ENCODE measurements around the gene TMPRSS3.
A peak's percentile ranks its signal among the peaks of the same experiment; 100 is the strongest.

TMPRSS3 gene

DNA sequence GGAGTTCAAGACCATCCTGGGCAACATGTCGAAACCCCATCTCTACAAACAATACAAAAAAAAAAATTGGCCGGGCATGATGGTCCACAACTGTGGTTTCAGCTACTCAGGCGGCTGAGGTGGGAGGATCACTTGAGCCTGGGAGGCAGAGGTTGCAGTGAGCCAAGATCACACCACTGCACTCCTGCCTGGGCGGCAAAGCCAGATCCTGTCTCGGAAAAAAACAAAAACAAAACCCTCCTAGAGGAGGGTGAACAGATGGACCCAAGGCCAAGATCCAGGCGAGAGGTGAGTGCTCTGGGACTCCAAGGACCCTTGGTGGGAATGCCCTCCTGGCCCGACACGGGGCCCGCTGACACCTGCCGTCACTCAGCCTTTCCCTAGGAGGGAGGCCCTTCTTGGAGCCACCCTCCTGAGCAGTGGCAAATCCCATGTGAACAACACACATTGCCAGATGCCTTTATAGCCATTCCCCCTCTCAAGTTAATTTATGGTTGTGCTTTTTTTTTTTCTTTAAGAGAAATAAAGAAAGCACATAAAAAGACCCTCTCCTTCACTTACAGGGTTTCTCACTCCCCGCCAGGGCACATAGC, 45.4 kb downstream of the TMPRSS3 start:
- no peak for DNase-seq (ENCODE audit: low spot score)

- DNase-seq (ENCODE audit: low spot score), result no peak
These were observed 46.2 kb downstream of the TMPRSS3 start for GRCh38 chr21:42349420-42350317.

DNA sequence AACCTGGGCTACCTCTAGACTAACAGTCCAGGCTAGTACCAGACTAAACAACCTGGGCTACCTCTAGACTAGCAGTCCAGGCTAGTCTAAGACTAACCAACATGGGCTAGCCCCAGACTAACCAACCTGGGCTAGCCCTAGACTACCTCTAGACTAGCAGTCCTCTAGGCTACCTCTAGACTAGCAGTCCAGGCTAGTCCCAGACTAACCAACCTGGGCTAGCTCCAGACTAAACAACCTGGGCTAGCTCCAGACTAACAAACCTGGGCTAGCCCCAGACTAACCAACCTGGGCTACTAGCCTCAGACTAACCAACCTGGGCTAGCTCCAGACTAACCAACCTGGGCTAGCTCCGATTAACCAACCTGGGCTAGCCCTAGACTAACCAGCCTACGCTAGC, 47.1 kb downstream of the TMPRSS3 start:
- DNase-seq (ENCODE audit: low spot score), result no peak

DNA sequence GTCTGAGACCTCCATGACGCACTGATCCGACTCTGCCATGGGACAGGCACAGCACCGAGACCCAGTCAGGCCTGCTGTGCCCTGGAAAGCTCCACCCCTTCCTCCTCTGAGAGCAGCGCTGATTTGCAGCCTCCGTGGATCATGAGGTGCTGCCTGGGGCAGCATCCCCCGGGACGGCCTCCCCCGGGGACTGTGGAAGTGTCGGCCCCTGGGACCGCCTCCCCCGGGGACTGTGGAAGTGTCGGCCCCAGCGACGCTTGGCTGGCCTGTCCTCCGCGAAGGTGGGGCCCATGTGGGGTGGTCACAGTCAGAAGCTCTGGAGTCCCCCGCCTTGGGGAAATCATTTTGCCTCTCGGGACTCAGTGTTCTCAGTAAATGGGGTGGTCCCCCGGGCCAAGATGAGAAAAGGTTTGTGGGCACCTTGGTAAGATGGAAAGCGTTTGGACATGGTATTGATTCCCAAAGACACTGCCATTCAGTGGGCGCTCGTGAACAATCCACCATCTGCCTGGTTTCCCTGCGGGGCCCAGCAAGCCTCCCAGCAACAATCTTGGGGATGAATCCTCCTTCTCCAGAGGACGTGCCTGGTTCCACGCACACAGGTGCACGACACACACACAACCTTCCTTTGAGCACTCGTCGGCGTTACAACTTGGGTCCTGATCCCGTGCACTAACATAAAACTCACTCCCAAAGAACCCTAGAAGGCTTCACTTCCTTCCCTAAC, 48.1 kb downstream of the TMPRSS3 start:
- DNase-seq (ENCODE audit: low spot score), result no peak

DNA sequence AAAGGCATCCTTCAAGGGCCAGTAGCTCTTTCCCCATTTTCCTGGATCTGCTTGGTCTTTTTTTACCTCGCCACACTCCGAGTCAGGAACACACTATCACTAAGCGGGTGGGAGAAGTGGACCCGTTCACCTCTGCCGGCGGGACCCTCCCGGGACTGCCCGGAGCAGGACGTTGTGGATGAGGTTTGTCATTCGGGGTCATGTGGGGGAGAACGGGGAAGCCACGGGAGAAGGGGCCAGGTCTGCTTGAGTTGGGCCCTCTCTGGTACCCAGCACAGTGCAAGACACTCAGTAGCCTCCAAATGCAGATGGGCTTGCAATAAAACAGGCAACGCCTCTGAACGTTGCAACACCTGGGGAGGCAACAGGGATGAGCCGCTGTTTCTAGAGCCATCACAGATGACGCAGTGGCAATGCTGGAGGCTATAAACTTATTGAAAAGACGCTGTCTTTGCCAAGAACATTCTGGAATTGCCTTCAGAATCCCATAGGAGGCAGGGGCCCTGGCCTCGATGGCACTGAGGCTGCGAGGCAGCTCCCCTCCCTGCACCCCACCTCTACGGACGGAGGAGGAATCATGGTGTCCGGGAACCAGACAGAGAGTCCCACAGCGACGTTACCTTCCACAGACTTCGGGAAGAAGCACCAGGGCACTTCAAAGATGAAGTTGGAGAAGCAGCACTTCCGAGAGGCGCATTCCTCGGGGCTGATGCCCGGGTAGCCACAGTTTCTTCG, 48.8 kb downstream of the TMPRSS3 start:
- DNase-seq (ENCODE audit: low spot score), result no peak

- no peak for DNase-seq (ENCODE audit: low spot score)
These were observed 49.4 kb downstream of the TMPRSS3 start for GRCh38 chr21:42346441-42346840.

DNA sequence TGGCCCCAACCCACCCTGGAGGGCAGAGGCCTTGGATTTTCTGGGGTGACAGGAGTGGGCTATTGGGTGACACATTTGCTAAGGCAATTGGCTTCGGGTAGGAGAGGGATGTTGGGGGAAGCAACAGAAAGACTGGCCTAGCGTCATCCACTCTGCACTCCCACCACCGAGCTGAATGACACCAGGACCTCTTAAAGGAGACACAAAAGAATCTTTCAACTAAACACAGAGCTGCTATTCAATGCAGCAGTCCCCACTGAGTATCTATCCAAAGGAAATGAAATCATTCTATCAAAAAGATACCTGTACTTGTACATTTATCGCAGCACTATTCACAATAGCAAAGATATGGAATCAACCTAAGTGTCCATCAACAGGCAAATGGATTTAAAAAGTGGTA, 51.2 kb downstream of the TMPRSS3 start:
- DNase-seq (ENCODE audit: low spot score), result no peak

GRCh38 chr21:42343963-42344510, 51.8 kb downstream of the TMPRSS3 start:
- DNase-seq (ENCODE audit: low spot score), result no peak

GRCh38 chr21:42343556-42343955, 52.3 kb downstream of the TMPRSS3 start:
- DNase-seq (ENCODE audit: low spot score), result no peak

- DNase-seq (ENCODE audit: low spot score), result no peak
These were observed 52.8 kb downstream of the TMPRSS3 start for GRCh38 chr21:42343101-42343500.

DNA sequence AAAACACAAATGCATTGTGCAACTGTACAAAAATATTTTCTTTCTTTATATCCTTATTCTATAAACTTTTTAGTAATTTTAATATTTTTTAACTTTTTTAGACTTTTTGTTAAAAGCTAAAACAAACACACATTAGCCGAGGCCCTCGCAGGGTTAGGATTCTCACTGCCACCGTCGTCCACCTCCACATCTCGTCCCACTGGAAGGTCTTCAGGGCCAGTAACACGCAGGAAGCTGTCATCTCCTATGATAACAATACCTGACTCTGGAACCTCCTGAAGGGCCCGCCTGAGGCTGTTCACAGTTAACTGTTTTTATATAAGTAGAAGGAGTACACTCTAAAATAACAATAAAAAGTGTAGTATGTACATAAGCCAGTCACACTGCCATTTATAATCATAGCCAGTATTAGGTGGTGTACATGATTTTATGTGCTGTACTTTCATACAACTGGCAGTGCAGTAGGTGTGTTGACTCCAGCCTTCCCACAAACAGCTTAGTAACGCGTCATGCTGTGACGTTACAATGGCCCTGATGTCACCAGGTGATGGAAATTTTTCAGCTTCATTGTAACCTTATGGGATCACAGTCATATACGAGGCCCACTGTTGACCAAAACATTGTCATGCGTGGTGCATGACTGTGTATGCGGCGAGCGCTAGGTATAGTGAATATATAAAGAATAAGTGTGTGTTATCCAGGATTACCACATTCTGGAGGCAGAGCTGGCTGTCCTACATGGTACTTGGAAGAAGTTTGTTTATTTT, 53.9 kb downstream of the TMPRSS3 start:
- DNase-seq (ENCODE audit: low spot score), result no peak

GRCh38 chr21:42340187-42341050, 55.4 kb downstream of the TMPRSS3 start:
- DNase-seq (ENCODE audit: low spot score), result no peak

- DNase-seq (ENCODE audit: low spot score), result no peak
These were observed 56.8 kb downstream of the TMPRSS3 start for GRCh38 chr21:42338729-42339715.

DNA sequence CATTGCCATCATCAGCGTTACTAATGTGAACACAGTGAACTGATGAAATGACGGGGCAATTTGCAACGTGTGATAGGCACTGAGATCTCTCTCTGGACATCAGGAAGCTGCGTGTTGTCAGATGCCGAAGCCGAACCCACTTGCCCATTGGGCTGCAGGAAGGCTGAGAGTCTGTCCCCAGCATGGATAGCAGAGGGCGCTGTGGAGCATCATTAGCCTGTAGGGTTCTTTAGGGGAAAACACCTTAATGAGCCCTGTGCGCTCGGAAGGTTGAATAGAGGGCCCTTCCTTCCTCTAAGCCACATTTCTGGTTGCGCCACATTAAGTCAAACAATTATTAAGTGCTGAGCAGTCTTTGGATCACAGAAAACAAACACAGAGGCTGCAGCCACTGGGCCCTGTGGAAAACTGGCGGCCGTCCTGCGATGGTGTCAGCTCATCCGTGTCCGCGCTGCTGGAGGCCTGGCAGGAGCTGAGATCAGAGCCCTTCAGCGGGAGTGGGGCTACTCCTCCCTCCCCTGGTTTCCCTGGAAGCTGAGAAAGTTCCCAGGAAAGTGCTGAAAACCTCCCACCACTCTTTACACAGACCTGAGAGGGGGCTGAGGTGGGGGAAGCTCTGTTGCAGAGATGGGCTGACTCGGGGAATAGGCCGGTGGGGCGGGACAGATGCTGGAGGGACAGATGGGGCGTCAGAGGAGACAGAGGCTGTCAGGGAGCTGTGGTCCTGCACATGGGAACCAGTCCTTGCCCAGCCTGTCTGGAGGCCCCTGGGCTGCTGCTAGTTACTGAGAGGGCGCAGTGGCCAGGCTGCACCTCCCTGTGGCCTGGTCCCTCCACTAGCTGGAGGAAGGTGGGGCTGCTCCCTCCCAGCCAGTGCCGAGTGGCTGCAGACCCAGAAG, 57.8 kb downstream of the TMPRSS3 start:
- DNase-seq (ENCODE audit: low spot score), result peak; percentile 28

GRCh38 chr21:42337276-42337675, 58.6 kb downstream of the TMPRSS3 start:
- DNase-seq (ENCODE audit: low spot score), result no peak

DNA sequence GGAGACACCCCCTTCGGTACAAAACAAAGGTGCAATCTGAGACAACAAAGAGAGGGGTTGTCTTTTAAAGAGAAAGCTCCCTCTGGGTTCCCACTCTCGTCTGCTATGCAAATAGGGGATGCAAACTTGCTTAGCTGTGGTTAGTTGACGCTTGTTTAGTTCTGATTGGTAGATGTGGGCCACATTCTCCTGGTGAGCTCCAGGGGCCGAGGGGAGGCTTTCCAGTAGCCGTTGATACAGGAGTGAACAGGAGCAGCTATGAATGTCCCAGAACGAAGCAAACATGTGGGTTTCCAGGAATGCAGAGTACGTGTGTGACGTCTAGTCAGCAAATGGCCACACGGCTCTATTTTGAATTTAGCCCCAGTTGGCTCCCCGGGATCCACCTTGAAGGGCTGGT, 59.8 kb downstream of the TMPRSS3 start:
- no peak for DNase-seq (ENCODE audit: low spot score)

DNA sequence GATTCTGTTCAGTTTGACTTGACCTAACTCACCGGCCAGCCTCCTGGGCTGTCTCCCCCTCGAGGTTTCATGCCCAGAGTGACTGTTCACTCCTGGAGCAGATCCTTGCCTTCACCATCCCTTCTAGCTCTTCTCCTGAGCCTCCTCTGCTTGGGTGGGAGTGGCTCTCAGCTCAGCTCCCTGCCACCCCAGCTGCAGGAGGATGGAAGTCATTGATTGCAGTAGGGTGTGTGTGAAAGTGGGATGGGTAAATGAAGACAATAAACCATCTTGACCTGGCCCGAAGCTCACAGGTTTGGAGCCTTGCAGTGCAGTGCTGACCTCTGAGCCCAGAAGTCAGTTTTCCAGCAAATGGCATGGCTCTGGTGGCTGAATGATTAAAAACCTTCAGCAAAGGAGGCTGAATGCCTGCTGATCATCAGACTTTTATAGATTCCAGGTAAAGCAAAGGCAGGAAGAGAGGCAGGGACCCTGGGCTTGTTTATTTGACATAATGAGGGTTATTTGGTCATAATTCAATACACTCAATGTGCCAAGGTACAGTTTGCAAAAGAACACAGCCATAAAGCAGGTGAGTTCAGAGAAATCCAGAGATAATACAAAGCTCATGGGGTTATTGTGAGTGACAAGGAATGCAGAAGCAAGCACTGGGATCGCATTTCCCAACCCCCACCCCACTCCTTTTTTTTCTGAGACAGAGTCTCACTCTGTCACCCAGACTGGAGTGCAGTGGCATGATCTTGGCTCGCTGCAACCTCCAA, 63.1 kb downstream of the TMPRSS3 start:
- DNase-seq (ENCODE audit: low spot score), result no peak
